ENCODE measurements around the gene IGFBP7. TPM values are rescaled to one million over a fixed set of nuclear protein-coding genes. Genes with fewer than 3 reads are reported as not detected.

IGFBP7 gene
- total RNA-seq, 4 donors from 2014 or later = 1,415 to 3,184 (median 2,179) TPM

DNA sequence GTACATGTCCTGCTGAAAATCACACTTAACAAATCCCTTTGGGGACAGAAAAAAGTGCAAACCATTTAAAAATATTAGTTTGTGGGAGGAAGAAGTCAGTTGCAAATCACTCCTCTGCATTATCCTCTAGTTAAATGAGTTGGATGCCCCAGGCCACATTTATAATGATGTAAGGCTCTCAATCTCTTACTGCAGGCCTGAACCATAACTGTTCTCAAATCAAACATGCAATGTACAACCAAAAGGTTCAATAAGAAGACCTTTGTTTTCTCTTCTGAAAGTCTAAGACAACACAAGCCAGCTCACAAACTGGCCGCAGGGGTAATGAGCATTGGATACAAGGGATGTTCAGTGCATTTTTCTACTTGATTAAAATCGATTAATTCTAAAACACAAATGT is 39.7 kb downstream of the IGFBP7 start:
- no peak overlapping the region for H3K4me3 ChIP-seq
- TF ChIP-seq POLR2A (IDR thresholded peaks at IDR 0.05) = no peak
- DNase-seq (ENCODE audit: low spot score in 2 of 2) = no peak
- no peak overlapping the region for H3K27ac ChIP-seq
- WGBS, 2 donors = 39 to 46% methylated on average over 2 of the region's 2 CpGs
- peaks cover 0 to 70% (median 26%) of the 10 kb centered on the region in 4 donors for H3K4me1 ChIP-seq
- no peaks in the 10 kb centered on the region for H3K9me3 ChIP-seq
- H3K27me3 ChIP-seq = no peaks in the 10 kb centered on the region
- H3K36me3 ChIP-seq = no peaks in the 10 kb centered on the region

- Histone ChIP-seq H3K4me3 (no peak overlapping the region), H3K9me3 (no peaks in the 10 kb centered on the region), H3K27ac (peak overlapping the region in 2 of 4 donors; percentile 47 to 77), H3K4me1 (peaks cover 0 to 76% (median 23%) of the 10 kb centered on the region in 4 donors), H3K36me3 (no peaks in the 10 kb centered on the region), H3K27me3 (no peaks in the 10 kb centered on the region)
- DNase-seq (ENCODE audit: low spot score in 2 of 2) = no peak
- WGBS, 2 donors = 67 to 70% methylated on average over 8 of the region's 8 CpGs
- no peak for TF ChIP-seq CTCF (IDR thresholded peaks at IDR 0.05)
- TF ChIP-seq EP300 (IDR thresholded peaks at IDR 0.05) = no peak
Observed at GRCh38 chr4:57068237-57068981, 41.8 kb downstream of the IGFBP7 start.

DNA sequence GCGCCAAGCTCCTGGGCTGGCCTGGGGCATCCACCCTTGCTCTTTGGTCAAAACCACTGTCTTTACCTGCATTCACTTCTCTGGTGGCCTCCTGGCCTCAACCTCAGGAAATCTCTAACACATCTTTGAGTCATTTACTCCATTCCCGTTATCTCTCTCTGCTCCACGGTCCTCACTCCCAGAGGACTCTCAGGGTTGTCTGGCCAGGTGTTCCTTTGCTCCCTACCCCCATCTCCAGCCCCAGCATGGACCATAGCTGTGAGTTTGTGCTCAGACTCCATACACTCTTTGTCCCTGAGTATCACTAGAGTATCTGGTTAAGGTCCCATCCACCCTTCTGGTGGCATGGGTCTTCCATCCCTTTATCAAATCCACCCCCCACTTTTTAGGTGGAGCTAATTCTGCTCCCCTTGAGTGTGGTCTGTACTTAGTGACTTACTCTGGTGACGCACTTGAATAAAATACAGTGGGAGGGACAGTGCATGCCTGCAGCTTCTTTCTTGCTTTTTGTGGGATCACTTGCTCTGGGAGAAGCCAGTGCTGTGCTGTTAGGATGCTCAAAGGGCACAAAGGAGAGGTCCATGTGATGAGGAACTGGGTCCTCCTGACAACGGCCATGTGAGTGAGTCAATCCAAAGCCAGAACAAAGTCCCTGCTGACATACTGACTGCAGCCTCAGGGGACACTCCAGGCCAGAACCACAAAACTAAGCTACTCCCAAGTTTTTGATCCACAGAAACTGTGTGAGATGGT is 44.3 kb downstream of the IGFBP7 start:
- WGBS, 2 donors = 68 to 72% methylated on average over 5 of the region's 5 CpGs
- Histone ChIP-seq H3K36me3 (no peaks in the 10 kb centered on the region), H3K4me1 (peaks cover 0 to 82% (median 22%) of the 10 kb centered on the region in 4 donors), H3K9me3 (no peaks in the 10 kb centered on the region), H3K4me3 (no peak overlapping the region), H3K27ac (peak overlapping the region in 3 of 4 donors; percentile 42 to 79 (median 63)), H3K27me3 (no peaks in the 10 kb centered on the region)
- no peak for TF ChIP-seq CTCF (IDR thresholded peaks at IDR 0.05)
- TF ChIP-seq POLR2A (IDR thresholded peaks at IDR 0.05) = no peak
- TF ChIP-seq EP300 (IDR thresholded peaks at IDR 0.05) = no peak
- DNase-seq (ENCODE audit: low spot score in 2 of 2) = no peak

DNA sequence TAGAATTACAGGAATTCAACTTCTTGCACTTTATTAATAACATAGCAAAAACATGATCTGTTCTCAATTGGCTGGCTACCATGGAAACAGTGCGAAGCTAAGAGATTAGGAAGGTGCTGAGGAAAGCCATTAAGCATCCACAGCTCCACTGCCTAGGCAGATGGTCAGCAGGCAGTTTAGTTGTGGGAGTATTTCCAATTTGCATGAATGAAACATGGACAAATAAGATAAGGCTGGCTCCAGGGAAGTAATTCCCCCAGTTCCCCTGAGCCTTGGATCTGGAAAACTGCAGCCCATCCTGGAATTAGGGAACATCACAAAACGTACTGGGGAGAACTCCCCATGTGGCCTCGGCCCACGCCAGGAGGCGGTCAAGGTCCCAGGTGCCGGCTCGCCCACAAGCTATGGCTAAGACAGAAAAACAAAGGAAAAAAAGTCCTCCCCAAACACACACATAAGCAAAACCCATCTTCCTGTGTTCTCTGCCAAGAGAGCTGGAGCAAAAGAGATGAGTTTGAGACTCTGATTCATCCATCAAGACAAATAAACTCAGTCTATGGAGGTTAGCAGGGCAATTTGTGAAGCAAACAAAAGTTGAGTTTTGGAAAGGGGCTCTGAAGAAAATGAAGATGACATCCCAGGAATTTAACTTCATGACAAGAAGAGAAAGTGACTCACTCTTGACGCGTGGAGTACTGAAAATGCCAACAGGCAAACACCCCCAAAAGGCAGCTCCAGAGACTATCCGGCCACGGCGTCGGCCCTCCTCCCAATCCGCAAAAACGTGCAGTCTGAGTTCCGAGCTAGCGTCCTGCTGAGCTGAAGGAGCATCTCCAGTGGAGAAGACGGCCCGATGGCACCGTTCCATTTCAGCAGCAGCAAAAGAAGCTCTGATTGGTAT is 45.1 kb downstream of the IGFBP7 start:
- H3K9me3 ChIP-seq = no peaks in the 10 kb centered on the region
- peak overlapping the region in 3 of 4 donors; percentile 42 to 79 (median 63) for H3K27ac ChIP-seq
- H3K36me3 ChIP-seq = no peaks in the 10 kb centered on the region
- peak in 1 of 2 donors; percentile 78 for TF ChIP-seq EP300 (IDR thresholded peaks at IDR 0.05)
- TF ChIP-seq POLR2A (IDR thresholded peaks at IDR 0.05) = no peak
- peak overlapping the region in 1 of 4 donors; percentile 2 for H3K4me3 ChIP-seq
- DNase-seq (ENCODE audit: low spot score in 2 of 2) = peak; percentile 55
- H3K4me1 ChIP-seq = peaks cover 0 to 79% (median 20%) of the 10 kb centered on the region in 4 donors
- H3K27me3 ChIP-seq = no peaks in the 10 kb centered on the region
- WGBS, 2 donors = 57 to 61% methylated on average over 20 of the region's 20 CpGs

DNA sequence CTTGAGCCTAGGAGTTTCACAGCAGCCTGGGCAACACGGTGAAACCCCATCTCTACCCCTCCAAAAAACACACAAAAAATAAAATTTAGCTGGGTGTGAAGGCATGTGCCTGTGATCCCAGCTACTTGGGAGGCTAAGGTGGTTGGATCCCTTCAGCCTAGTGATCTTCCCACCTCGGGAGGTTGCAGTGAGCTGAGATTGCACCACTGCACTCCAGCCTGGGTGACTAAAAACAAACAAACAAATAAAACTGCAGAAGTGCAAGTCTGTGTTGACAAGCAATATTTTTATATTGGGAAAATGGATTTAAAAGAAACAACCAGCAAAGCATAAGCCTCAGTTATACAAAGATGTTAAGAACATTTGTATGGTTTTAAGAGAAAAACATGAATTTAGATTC is 46.1 kb downstream of the IGFBP7 start:
- H3K4me1 ChIP-seq = peaks cover 0 to 72% (median 18%) of the 10 kb centered on the region in 4 donors
- DNase-seq (ENCODE audit: low spot score in 2 of 2) = no peak
- H3K27ac ChIP-seq = peak overlapping the region in 2 of 4 donors; percentile 21 to 63
- 49 to 64% methylated on average over 2 of the region's 2 CpGs for WGBS, 2 donors
- H3K36me3 ChIP-seq = no peaks in the 10 kb centered on the region
- H3K9me3 ChIP-seq = no peaks in the 10 kb centered on the region
- H3K4me3 ChIP-seq = no peak overlapping the region
- H3K27me3 ChIP-seq = no peaks in the 10 kb centered on the region
- TF ChIP-seq EP300 (IDR thresholded peaks at IDR 0.05) = no peak
- no peak for TF ChIP-seq POLR2A (IDR thresholded peaks at IDR 0.05)
- no peak for TF ChIP-seq CTCF (IDR thresholded peaks at IDR 0.05)
